ENCODE data around the gene RCAN2. TPM values are rescaled to one million over a fixed set of nuclear protein-coding genes. Genes with fewer than 3 reads are reported as not detected.
"Not testable (repeated sequence)": the region's sequence is repeated elsewhere in the genome, so short reads cannot be mapped to it uniquely, and the experiment has no call there.

RCAN2 gene
- total RNA-seq, 1 donor from 2014 or later: 5.8 TPM

DNA sequence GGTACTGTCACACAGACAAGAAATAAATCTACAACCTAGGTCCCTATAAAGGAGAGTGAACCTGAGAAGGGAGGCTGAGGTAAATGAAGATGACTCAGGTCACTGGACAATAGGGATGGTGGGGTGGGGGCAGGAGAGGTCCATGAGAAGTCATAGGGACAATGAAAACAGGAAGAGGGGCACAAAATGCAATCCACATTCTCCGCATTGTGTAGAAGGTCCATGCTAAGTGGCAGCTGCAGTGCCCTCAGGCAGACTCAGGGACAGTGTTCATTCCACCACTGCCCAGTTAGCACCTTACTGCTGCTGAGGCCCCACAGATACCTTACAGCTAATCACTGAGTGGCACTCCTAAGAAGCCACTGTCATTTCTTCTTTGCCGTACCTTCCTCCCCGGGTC lies 156.8 kb downstream of the RCAN2 start:
- Mint-ChIP-seq H3K4me3 (no peak overlapping the region), H3K4me1 (no peaks in the 10 kb centered on the region), H3K27me3 (ENCODE audit: insufficient read depth, low read depth) (no peaks in the 10 kb centered on the region), H3K9me3 (no peaks in the 10 kb centered on the region), H3K27ac (no peak overlapping the region), H3K36me3 (no peaks in the 10 kb centered on the region)
- Histone ChIP-seq H3K9ac (no peak overlapping the region), H3K4me3 (no peak overlapping the region), H3K79me2 (ENCODE audit: low read depth) (no peaks in the 10 kb centered on the region), H3K27me3 (no peaks in the 10 kb centered on the region), H3F3A (ENCODE audit: low read depth) (no peaks in the 10 kb centered on the region), H2AFZ (replicated peaks) (no peak overlapping the region), H3K27ac (no peak overlapping the region), H3K9me3 (ENCODE audit: low read depth) (no peaks in the 10 kb centered on the region), H3K4me1 (no peaks in the 10 kb centered on the region), H4K20me1 (ENCODE audit: low read depth) (no peaks in the 10 kb centered on the region), H3K36me3 (no peaks in the 10 kb centered on the region), H3K4me2 (no peak overlapping the region)
- no peak for DNase-seq (ENCODE audit: low spot score)
- TF ChIP-seq EZH2phosphoT487 (IDR thresholded peaks at IDR 0.05): no peak
- no peak for TF ChIP-seq EZH2 (IDR thresholded peaks at IDR 0.05)
- TF ChIP-seq, protein P1, sequence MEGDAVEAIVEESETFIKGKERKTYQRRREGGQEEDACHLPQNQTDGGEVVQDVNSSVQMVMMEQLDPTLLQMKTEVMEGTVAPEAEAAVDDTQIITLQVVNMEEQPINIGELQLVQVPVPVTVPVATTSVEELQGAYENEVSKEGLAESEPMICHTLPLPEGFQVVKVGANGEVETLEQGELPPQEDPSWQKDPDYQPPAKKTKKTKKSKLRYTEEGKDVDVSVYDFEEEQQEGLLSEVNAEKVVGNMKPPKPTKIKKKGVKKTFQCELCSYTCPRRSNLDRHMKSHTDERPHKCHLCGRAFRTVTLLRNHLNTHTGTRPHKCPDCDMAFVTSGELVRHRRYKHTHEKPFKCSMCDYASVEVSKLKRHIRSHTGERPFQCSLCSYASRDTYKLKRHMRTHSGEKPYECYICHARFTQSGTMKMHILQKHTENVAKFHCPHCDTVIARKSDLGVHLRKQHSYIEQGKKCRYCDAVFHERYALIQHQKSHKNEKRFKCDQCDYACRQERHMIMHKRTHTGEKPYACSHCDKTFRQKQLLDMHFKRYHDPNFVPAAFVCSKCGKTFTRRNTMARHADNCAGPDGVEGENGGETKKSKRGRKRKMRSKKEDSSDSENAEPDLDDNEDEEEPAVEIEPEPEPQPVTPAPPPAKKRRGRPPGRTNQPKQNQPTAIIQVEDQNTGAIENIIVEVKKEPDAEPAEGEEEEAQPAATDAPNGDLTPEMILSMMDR (IDR thresholded peaks at IDR 0.05): no peak

DNA sequence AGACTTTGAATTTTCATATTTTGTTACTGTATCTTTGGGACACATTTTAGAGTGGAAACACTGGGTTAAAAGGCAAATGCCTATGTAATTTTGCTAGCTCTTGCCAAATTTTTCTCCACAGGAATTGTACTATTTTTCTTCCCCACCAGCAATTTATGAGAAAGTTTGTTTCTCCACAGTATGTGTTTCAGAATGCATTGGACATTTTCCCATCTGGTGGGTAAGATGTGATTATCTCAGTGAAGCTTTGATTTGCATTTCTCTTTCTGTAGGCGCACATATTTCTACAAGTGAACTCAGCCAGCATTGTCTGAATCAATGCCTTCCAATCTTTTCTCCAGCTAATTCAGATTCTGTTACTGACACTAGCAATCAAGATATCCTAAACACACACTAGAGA lies 157.8 kb downstream of the RCAN2 start:
- no peaks in the 10 kb centered on the region for H3K4me1 Mint-ChIP-seq
- H3K4me1 ChIP-seq: no peaks in the 10 kb centered on the region

DNA sequence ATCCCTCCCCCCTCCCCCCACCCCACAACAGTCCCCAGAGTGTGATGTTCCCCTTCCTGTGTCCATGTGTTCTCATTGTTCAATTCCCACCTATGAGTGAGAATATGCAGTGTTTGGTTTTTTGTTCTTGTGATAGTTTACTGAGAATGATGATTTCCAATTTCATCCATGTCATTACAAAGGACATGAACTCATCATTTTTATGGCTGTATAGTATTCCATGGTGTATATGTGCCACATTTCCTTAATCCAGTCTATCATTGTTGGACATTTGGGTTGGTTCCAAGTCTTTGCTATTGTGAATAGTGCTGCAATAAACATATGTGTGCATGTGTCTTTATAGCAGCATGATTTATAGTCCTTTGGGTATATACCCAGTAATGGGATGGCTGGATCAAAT lies 158.8 kb downstream of the RCAN2 start:
- not testable (repeated sequence) for H3K27me3 ChIP-seq; H3K79me2 ChIP-seq (ENCODE audit: low read depth); H3F3A ChIP-seq (ENCODE audit: low read depth); H3K4me1 ChIP-seq; H3K27ac ChIP-seq; H2AFZ ChIP-seq (replicated peaks); H3K9ac ChIP-seq; H3K36me3 Mint-ChIP-seq; H3K4me3 ChIP-seq; H3K27ac Mint-ChIP-seq; H3K4me3 Mint-ChIP-seq; H4K20me1 ChIP-seq (ENCODE audit: low read depth); H3K4me2 ChIP-seq; H3K27me3 Mint-ChIP-seq (ENCODE audit: insufficient read depth, low read depth); H3K4me1 Mint-ChIP-seq; DNase-seq (ENCODE audit: low spot score); H3K9me3 ChIP-seq (ENCODE audit: low read depth); H3K36me3 ChIP-seq; H3K9me3 Mint-ChIP-seq

More for the DNA sequence above, 157.8 kb downstream of the RCAN2 start:
- Histone ChIP-seq H2AFZ (replicated peaks) (no peak overlapping the region), H3K9ac (no peak overlapping the region), H3K27me3 (no peaks in the 10 kb centered on the region), H3K36me3 (no peaks in the 10 kb centered on the region), H3K4me3 (no peak overlapping the region), H3K9me3 (ENCODE audit: low read depth) (no peaks in the 10 kb centered on the region), H3K4me2 (no peak overlapping the region), H3F3A (ENCODE audit: low read depth) (no peaks in the 10 kb centered on the region), H3K27ac (no peak overlapping the region), H4K20me1 (ENCODE audit: low read depth) (no peaks in the 10 kb centered on the region), H3K79me2 (ENCODE audit: low read depth) (no peaks in the 10 kb centered on the region)
- DNase-seq (ENCODE audit: low spot score): no peak
- TF ChIP-seq EZH2phosphoT487 (IDR thresholded peaks at IDR 0.05) (no peak), EZH2 (IDR thresholded peaks at IDR 0.05) (no peak)
- TF ChIP-seq, protein P1 (IDR thresholded peaks at IDR 0.05): no peak
- Mint-ChIP-seq H3K27ac (no peak overlapping the region), H3K4me3 (no peak overlapping the region), H3K27me3 (ENCODE audit: insufficient read depth, low read depth) (no peaks in the 10 kb centered on the region), H3K36me3 (no peaks in the 10 kb centered on the region), H3K9me3 (no peaks in the 10 kb centered on the region)

DNA sequence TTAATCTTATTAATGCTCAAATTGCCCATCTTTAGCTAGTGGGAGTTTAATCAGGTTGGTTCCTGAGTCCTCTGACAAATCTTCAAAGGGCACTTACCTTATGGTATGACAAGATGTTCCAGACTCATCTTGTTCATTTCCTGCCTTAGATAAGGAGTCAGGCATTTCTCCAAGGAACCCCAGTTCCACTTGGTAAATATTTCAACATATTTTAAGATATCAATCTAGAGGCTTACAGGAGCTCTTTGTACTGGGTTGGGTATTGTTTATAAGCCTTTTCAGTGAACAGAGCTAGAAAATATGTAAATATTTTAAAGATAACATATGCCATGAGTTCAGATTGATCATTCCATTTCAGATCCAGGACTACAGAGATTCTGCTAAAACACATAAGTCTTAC lies 159.8 kb downstream of the RCAN2 start:
- no peaks in the 10 kb centered on the region for H3K9me3 Mint-ChIP-seq
- H3K4me3 ChIP-seq: no peak overlapping the region
- TF ChIP-seq, protein P1 (IDR thresholded peaks at IDR 0.05): no peak
- TF ChIP-seq EZH2phosphoT487 (IDR thresholded peaks at IDR 0.05): no peak
- no peak for TF ChIP-seq EZH2 (IDR thresholded peaks at IDR 0.05)
- H3K4me3 Mint-ChIP-seq: no peak overlapping the region
- H3K36me3 ChIP-seq: no peaks in the 10 kb centered on the region
- no peak overlapping the region for H3K27ac Mint-ChIP-seq
- no peaks in the 10 kb centered on the region for H3K4me1 ChIP-seq
- H3K9me3 ChIP-seq (ENCODE audit: low read depth): no peaks in the 10 kb centered on the region
- peaks cover 3% of the 10 kb centered on the region for H3K4me1 Mint-ChIP-seq
- no peak overlapping the region for H3K4me2 ChIP-seq
- DNase-seq (ENCODE audit: low spot score): no peak
- H3K79me2 ChIP-seq (ENCODE audit: low read depth): no peaks in the 10 kb centered on the region
- peaks cover 3% of the 10 kb centered on the region for H3K27me3 Mint-ChIP-seq (ENCODE audit: insufficient read depth, low read depth)
- no peaks in the 10 kb centered on the region for H3F3A ChIP-seq (ENCODE audit: low read depth)
- H3K36me3 Mint-ChIP-seq: no peaks in the 10 kb centered on the region
- H2AFZ ChIP-seq (replicated peaks): no peak overlapping the region
- H3K27me3 ChIP-seq: no peaks in the 10 kb centered on the region
- H3K27ac ChIP-seq: no peak overlapping the region
- no peak overlapping the region for H3K9ac ChIP-seq
- no peaks in the 10 kb centered on the region for H4K20me1 ChIP-seq (ENCODE audit: low read depth)
